ENCODE measurements around the gene RPL27A.
A peak's percentile ranks its signal among the peaks of the same experiment; 100 is the strongest.

RPL27A gene

DNA sequence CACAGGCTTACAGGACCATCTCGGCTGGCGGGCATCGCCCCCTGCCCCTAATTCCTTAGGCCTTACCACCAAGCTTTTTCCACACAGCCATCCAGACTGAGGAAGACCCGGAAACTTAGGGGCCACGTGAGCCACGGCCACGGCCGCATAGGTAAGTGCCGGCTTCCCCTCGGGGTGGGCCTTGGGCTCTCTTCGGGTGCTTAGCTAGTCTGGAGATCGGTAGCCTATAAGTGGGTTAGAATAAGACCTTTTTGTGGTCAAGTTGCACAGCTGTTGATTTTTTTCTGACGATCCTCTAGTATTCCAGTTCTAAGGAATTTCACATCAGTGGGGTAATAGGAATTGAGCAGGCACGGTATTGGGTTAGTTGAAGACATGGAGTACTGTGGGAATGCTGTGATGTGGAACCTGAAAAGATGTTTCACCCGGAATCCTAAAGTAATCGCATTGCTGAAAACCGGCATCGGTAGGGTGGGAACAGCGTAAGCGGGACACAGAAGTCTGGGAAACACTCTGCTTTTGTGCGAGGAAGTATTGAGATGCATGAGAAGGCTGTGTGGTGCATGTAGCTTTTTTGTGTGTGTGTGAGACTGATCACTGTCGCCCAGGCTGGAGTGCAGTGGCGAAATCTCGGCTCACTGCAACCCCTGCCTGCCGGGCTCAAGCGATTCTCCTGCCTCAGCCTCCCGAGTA is 669 bp downstream of the RPL27A start:
- Histone ChIP-seq H3K4me2 (ENCODE audit: low read length) (peak overlapping the region; percentile 99), H3K27me3 (ENCODE audit: low read depth, low read length) (no peaks in the 10 kb centered on the region), H3K4me3 (ENCODE audit: low read length) (peak overlapping the region; percentile 98), H3K36me3 (replicated peaks; ENCODE audit: low read depth, low read length) (peaks cover 43% of the 10 kb centered on the region), H2AFZ (ENCODE audit: low read depth, low read length) (no peak overlapping the region), H4K20me1 (ENCODE audit: insufficient read depth, low read length) (peaks cover 15% of the 10 kb centered on the region), H3K9me3 (ENCODE audit: insufficient read depth, low read length) (no peaks in the 10 kb centered on the region), H3K9ac (ENCODE audit: low read length) (peak overlapping the region; percentile 100), H3K79me2 (ENCODE audit: low read length) (peaks cover 54% of the 10 kb centered on the region), H3K27ac (ENCODE audit: low read length) (peak overlapping the region; percentile 90), H3K4me1 (ENCODE audit: low read length) (peaks cover 47% of the 10 kb centered on the region)
- TF ChIP-seq, protein P1, sequence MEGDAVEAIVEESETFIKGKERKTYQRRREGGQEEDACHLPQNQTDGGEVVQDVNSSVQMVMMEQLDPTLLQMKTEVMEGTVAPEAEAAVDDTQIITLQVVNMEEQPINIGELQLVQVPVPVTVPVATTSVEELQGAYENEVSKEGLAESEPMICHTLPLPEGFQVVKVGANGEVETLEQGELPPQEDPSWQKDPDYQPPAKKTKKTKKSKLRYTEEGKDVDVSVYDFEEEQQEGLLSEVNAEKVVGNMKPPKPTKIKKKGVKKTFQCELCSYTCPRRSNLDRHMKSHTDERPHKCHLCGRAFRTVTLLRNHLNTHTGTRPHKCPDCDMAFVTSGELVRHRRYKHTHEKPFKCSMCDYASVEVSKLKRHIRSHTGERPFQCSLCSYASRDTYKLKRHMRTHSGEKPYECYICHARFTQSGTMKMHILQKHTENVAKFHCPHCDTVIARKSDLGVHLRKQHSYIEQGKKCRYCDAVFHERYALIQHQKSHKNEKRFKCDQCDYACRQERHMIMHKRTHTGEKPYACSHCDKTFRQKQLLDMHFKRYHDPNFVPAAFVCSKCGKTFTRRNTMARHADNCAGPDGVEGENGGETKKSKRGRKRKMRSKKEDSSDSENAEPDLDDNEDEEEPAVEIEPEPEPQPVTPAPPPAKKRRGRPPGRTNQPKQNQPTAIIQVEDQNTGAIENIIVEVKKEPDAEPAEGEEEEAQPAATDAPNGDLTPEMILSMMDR (IDR thresholded peaks at IDR 0.05; ENCODE audit: low read depth, low read length), result no peak
- TF ChIP-seq EZH2phosphoT487 (IDR thresholded peaks at IDR 0.05; ENCODE audit: low read depth), result no peak

DNA sequence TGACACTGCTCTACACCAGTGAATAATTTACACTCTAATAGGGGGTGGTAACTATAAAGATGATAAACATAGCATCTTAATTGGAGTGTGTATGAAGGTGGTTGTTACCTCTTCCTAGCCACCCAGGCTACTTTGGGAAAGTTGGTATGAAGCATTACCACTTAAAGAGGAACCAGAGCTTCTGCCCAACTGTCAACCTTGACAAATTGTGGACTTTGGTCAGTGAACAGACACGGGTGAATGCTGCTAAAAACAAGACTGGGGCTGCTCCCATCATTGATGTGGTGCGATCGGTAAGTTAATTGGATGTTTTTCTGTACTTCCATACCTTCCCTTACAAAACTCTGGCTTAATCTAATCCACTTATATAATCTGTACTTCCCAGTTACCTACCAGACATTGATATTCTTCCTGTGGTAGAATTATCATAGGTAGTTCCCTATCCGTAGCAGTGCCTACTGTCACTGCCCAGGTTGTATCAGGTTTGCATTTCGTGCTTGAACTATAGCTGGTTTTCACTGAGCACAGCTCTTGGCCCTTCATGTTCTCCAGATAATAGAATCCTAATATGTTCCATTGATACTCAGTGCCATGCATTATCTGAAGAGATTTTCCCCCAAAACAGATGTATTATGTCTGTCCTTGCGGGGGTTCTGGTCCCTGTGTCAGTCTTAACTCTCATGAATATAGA is 2.2 kb downstream of the RPL27A start:
- Histone ChIP-seq H3K4me3 (ENCODE audit: low read length) (peak overlapping the region; percentile 98), H3K79me2 (ENCODE audit: low read length) (peaks cover 61% of the 10 kb centered on the region)

DNA sequence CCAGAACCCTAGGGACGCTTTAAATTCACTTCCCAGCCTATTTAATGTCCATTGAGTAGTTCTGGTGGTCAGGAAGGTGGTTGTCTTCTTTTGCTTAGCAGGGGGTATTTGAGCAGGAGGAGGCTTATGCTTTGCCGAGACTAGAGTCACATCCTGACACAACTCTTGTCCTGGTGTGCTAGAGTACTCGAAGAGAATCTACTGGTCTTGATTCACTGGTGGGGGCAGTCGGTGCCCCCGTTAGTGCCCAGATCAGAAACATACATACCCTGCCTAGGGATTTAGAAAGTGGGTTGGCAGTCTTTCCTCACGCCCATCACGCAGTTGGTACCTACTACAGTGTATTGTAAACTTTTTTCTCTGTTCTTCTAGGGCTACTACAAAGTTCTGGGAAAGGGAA is 2.7 kb downstream of the RPL27A start:
- H3K79me2 ChIP-seq (ENCODE audit: low read length), result peaks cover 67% of the 10 kb centered on the region
- peak overlapping the region; percentile 33; the same call in 1 of the 2 replicates for H3K9ac ChIP-seq (ENCODE audit: low read length)
- H3K27me3 ChIP-seq (ENCODE audit: low read depth, low read length), result no peaks in the 10 kb centered on the region
- no peak overlapping the region for H2AFZ ChIP-seq (ENCODE audit: low read depth, low read length)
- H3K4me2 ChIP-seq (ENCODE audit: low read length), result peak overlapping the region; percentile 99
- H3K4me3 ChIP-seq (ENCODE audit: low read length), result peak overlapping the region; percentile 98
- peaks cover 46% of the 10 kb centered on the region for H3K36me3 ChIP-seq (replicated peaks; ENCODE audit: low read depth, low read length)
- TF ChIP-seq, protein P1 (IDR thresholded peaks at IDR 0.05; ENCODE audit: low read depth, low read length), result no peak
- TF ChIP-seq EZH2phosphoT487 (IDR thresholded peaks at IDR 0.05; ENCODE audit: low read depth), result no peak
- H3K27ac ChIP-seq (ENCODE audit: low read length), result peak overlapping the region; percentile 90
- H3K4me1 ChIP-seq (ENCODE audit: low read length), result peaks cover 58% of the 10 kb centered on the region
- peaks cover 15% of the 10 kb centered on the region for H4K20me1 ChIP-seq (ENCODE audit: insufficient read depth, low read length)
- no peaks in the 10 kb centered on the region for H3K9me3 ChIP-seq (ENCODE audit: insufficient read depth, low read length)

More for the DNA sequence above, 2.2 kb downstream of the RPL27A start:
- peak overlapping the region; percentile 90 for H3K27ac ChIP-seq (ENCODE audit: low read length)
- H3K9me3 ChIP-seq (ENCODE audit: insufficient read depth, low read length), result no peaks in the 10 kb centered on the region
- peaks cover 45% of the 10 kb centered on the region for H3K36me3 ChIP-seq (replicated peaks; ENCODE audit: low read depth, low read length)
- peaks cover 54% of the 10 kb centered on the region for H3K4me1 ChIP-seq (ENCODE audit: low read length)
- H3K27me3 ChIP-seq (ENCODE audit: low read depth, low read length), result no peaks in the 10 kb centered on the region
- peaks cover 15% of the 10 kb centered on the region for H4K20me1 ChIP-seq (ENCODE audit: insufficient read depth, low read length)
- peak overlapping the region; percentile 99 for H3K4me2 ChIP-seq (ENCODE audit: low read length)
- no peak overlapping the region for H2AFZ ChIP-seq (ENCODE audit: low read depth, low read length)
- no peak for TF ChIP-seq EZH2phosphoT487 (IDR thresholded peaks at IDR 0.05; ENCODE audit: low read depth)
- TF ChIP-seq, protein P1 (IDR thresholded peaks at IDR 0.05; ENCODE audit: low read depth, low read length), result no peak
- H3K9ac ChIP-seq (ENCODE audit: low read length), result peak overlapping the region; percentile 100

DNA sequence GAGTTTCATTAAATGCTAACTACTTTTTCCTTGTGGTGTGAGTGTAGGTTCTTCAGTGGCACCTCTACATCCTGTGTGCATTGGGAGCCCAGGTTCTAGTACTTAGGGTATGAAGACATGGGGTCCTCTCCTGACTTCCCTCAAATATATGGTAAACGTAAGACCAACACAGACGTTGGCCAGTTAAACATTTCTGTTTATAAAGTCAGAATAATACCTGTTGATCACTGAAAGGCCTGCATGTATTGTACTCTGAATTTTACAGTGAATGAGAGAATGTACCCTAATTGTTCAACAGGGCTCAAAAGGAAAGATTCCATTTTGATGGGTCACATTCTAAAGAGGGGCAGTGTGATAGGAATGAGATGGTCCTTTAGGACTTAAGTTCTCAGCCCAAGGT is 3.2 kb downstream of the RPL27A start:
- TF ChIP-seq EZH2phosphoT487 (IDR thresholded peaks at IDR 0.05; ENCODE audit: low read depth), result no peak
- TF ChIP-seq, protein P1 (IDR thresholded peaks at IDR 0.05; ENCODE audit: low read depth, low read length), result no peak
- Histone ChIP-seq H3K79me2 (ENCODE audit: low read length) (peaks cover 69% of the 10 kb centered on the region), H3K9me3 (ENCODE audit: insufficient read depth, low read length) (no peaks in the 10 kb centered on the region), H3K36me3 (replicated peaks; ENCODE audit: low read depth, low read length) (peaks cover 47% of the 10 kb centered on the region), H2AFZ (ENCODE audit: low read depth, low read length) (no peak overlapping the region), H4K20me1 (ENCODE audit: insufficient read depth, low read length) (peaks cover 15% of the 10 kb centered on the region), H3K4me1 (ENCODE audit: low read length) (peaks cover 58% of the 10 kb centered on the region), H3K9ac (ENCODE audit: low read length) (no peak overlapping the region), H3K27ac (ENCODE audit: low read length) (peak overlapping the region; percentile 90), H3K4me3 (ENCODE audit: low read length) (peak overlapping the region; percentile 19; the same call in 1 of the 2 replicates), H3K27me3 (ENCODE audit: low read depth, low read length) (no peaks in the 10 kb centered on the region), H3K4me2 (ENCODE audit: low read length) (peak overlapping the region; percentile 99)

Data from OCI-LY3 (cell line).